Stimulated activated CD8-positive, alpha-beta memory T cell treated with anti-CD3 and anti-CD28 coated beads, Interleukin-4, amount 100 ng/mL, for 4 hours (primary cell): ENCODE data around the gene LIMS2.

Experiments
- DNase-seq, 2 donors: peaks; one replicate each; pipeline ENCODE4 v3.0.0-alpha.2; 2020; ENCODE audit warnings: low read depth in 2 of 2, low spot score in 1 of 2

Gene LIMS2

GRCh38 chr2:127658641-127659407 is 16.5 kb downstream of the LIMS2 start:
- DNase-seq, result no peak

GRCh38 chr2:127658146-127658545 is 17.2 kb downstream of the LIMS2 start:
- no peak for DNase-seq

GRCh38 chr2:127657232-127657595 is 18.1 kb downstream of the LIMS2 start:
- DNase-seq, result no peak

- no peak for DNase-seq
Observed at GRCh38 chr2:127656569-127657231, 18.6 kb downstream of the LIMS2 start.

- no peak for DNase-seq
Observed at GRCh38 chr2:127655209-127656073, 19.9 kb downstream of the LIMS2 start.

GRCh38 chr2:127654838-127655175 is 20.5 kb downstream of the LIMS2 start:
- no peak for DNase-seq

- DNase-seq, result no peak
Observed at GRCh38 chr2:127654084-127654837, 21.1 kb downstream of the LIMS2 start.

GRCh38 chr2:127653421-127654083 is 21.8 kb downstream of the LIMS2 start:
- DNase-seq, result no peak

- no peak for DNase-seq
Observed at GRCh38 chr2:127652786-127653357, 22.5 kb downstream of the LIMS2 start.

- DNase-seq, result no peak
Observed at GRCh38 chr2:127651971-127652550, 23.3 kb downstream of the LIMS2 start.

- DNase-seq, result no peak
Observed at GRCh38 chr2:127651381-127651809, 23.9 kb downstream of the LIMS2 start.

- DNase-seq, result no peak
Observed at GRCh38 chr2:127650785-127651380, 24.4 kb downstream of the LIMS2 start.

- no peak for DNase-seq
Observed at GRCh38 chr2:127650041-127650784, 25.1 kb downstream of the LIMS2 start.

GRCh38 chr2:127649684-127650040 is 25.7 kb downstream of the LIMS2 start:
- peak; percentile 51 to 80 for DNase-seq

- DNase-seq, result no peak
Observed at GRCh38 chr2:127649100-127649611, 26.2 kb downstream of the LIMS2 start.

- no peak for DNase-seq
Observed at GRCh38 chr2:127648321-127648720, 27.0 kb downstream of the LIMS2 start.

GRCh38 chr2:127647242-127648190 is 27.8 kb downstream of the LIMS2 start:
- no peak for DNase-seq
